Bronchial epithelial cell (primary cell): ENCODE data around the gene C8B. TPM values are rescaled to one million over a fixed set of nuclear protein-coding genes. Genes with fewer than 3 reads are reported as not detected.

Experiments used
- DNase-seq: peaks from one replicate; pipeline ENCODE4 v3.0.0-alpha.2; 2010; ENCODE audit warnings: low read depth
- FAIRE-seq: peaks from 2 replicates; lab custom pipeline; 2011; peaks lifted over from hg19 to GRCh38; lab: Jason Lieb, UNC
- H3K27me3 ChIP-seq: 2 replicates; pipeline ENCODE4 v1.5.1; 2011; ENCODE audit warnings: low read length; ENCODE audit not compliant: control insufficient read depth, insufficient read depth
- H3K36me3 ChIP-seq: 2 replicates; pipeline ENCODE4 v1.5.1; 2011; ENCODE audit warnings: low read length; ENCODE audit not compliant: control insufficient read depth, insufficient read depth
- H3K4me3 ChIP-seq: 2 replicates; pipeline ENCODE4 v1.5.1; 2011; ENCODE audit warnings: mild to moderate bottlenecking, low read depth, low read length, control low read depth
- CTCF ChIP-seq: IDR thresholded peaks from 2 replicates; pipeline ENCODE4 v1.5.1; 2011; ENCODE audit warnings: mild to moderate bottlenecking, moderate library complexity, low read length, control low read depth, inconsistent platforms; ENCODE audit not compliant: insufficient read depth, severe bottlenecking
- total RNA-seq: library from RNA; depleted of rRNA; stranded (reverse); fragments of >200 nt; gene quantifications from 2 replicates; pipeline ENCODE4 v1.2.1, GENCODE V29; 2014

C8B gene
- total RNA-seq, 1 donor from 2014 or later, result not detected

- DNase-seq, result no peak
Measured at GRCh38 chr1:56903778-56904177, 62.0 kb downstream of the C8B start.

DNA sequence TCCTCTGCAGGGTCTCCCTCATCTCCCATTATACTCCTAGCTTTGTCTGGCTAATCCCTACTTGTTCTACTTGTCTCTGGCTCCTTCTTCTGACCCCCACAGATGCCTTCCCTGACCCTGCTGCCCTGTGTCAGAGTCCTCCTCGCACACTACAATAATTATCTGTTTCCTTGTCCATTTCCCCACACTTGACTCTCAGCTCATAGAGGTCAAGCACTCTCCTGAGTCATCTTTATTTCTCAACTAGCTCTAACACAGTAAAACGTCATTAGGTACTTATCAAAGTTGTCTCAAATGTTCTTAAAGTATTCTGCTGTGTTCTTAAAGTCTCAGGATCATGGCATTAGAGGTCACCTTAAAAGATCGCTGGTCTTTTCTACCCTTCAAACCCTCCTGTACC is 64.1 kb downstream of the C8B start:
- Histone ChIP-seq H3K4me3 (no peak overlapping the region), H3K27me3 (no peaks in the 10 kb centered on the region), H3K36me3 (no peaks in the 10 kb centered on the region)
- DNase-seq (peak; percentile 37), FAIRE-seq (peak; percentile 28)
- TF ChIP-seq CTCF, result no peak

More at GRCh38 chr1:56903778-56904177, 62.0 kb downstream of the C8B start:
- H3K36me3 ChIP-seq, result no peaks in the 10 kb centered on the region
- FAIRE-seq, result no peak
- no peaks in the 10 kb centered on the region for H3K27me3 ChIP-seq
- H3K4me3 ChIP-seq, result no peak overlapping the region
- TF ChIP-seq CTCF, result no peak

DNA sequence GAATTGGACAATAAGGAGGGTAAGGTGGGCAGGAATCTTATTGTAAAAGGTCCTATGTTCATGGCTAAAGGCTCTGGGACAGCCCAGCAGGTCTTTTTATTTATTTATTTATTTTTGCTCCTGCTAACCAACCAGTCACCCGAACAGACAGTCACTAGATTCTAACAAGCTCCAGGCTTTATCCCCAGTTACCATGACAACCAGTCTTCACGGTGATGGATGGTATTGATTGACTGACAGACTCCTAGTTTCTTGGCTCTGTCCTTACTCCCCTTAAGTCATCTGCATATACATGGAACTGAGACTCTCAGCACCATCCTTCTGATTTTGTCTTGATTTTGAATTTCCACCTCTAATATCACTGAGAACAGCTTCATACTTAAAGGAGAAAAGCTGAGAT is 66.9 kb downstream of the C8B start:
- Histone ChIP-seq H3K27me3 (no peaks in the 10 kb centered on the region), H3K4me3 (no peak overlapping the region), H3K36me3 (no peaks in the 10 kb centered on the region)
- no peak for FAIRE-seq
- TF ChIP-seq CTCF, result no peak
- no peak for DNase-seq

- no peak for DNase-seq
- TF ChIP-seq CTCF, result no peak
- no peak for FAIRE-seq
- Histone ChIP-seq H3K36me3 (no peaks in the 10 kb centered on the region), H3K4me3 (no peak overlapping the region), H3K27me3 (no peaks in the 10 kb centered on the region)
Measured at GRCh38 chr1:56898005-56898373, 67.8 kb downstream of the C8B start.

- H3K4me3 ChIP-seq, result no peak overlapping the region
- no peak for TF ChIP-seq CTCF
- H3K36me3 ChIP-seq, result no peaks in the 10 kb centered on the region
- FAIRE-seq (no peak), DNase-seq (no peak)
- H3K27me3 ChIP-seq, result no peaks in the 10 kb centered on the region
Measured at GRCh38 chr1:56897150-56898004, 68.4 kb downstream of the C8B start.
